ENCODE data around the gene CENPN. TPM values are rescaled to one million over a fixed set of nuclear protein-coding genes. Genes with fewer than 3 reads are reported as not detected.

Gene CENPN
- total RNA-seq, 1 experiment from 2014 or later = 68.9 TPM

GRCh38 chr16:81008505-81008789, 1.4 kb downstream of the CENPN start:
- H3K27me3 ChIP-seq (ENCODE audit: insufficient read depth, low read depth) = no peaks in the 10 kb centered on the region
- DNase-seq = no peak
- TF ChIP-seq EZH2 (IDR thresholded peaks at IDR 0.05; ENCODE audit: low read depth) = no peak
- no peak for TF ChIP-seq CTCF (conservative IDR thresholded peaks at IDR 0.05)
- H3K4me2 ChIP-seq = peak overlapping the region; percentile 91
- peaks cover 28% of the 10 kb centered on the region for H3K4me1 ChIP-seq (replicated peaks; ENCODE audit: insufficient read depth)
- no peaks in the 10 kb centered on the region for H3K9me2 ChIP-seq (ENCODE audit: insufficient read depth)
- H3K9me3 ChIP-seq (ENCODE audit: insufficient read depth, low read depth) = no peaks in the 10 kb centered on the region
- peak overlapping the region; percentile 87 for H2AFZ ChIP-seq
- H3K27ac ChIP-seq = peak overlapping the region; percentile 80; the same call in 1 of the 2 replicates
- BruUV-seq (replicated peaks) = TSS peak; percentile 53
- peaks cover 16% of the 10 kb centered on the region for H3F3A ChIP-seq (ENCODE audit: insufficient read depth, low read depth)
- peaks cover 69% of the 10 kb centered on the region for H3K79me2 ChIP-seq (ENCODE audit: low read depth)
- POLR2A ChIA-PET (ENCODE audit: unreplicated experiment) = no interaction called here
- intact Hi-C loops (cut with micrococcal nuclease; ENCODE audit: unreplicated experiment) = loop anchor here (10.0 kb wide), 1 partner anchor 716 kb away; no protein-coding TSS in a partner anchor
- peaks cover 20% of the 10 kb centered on the region for H4K20me1 ChIP-seq (ENCODE audit: insufficient read depth)
- CTCF ChIA-PET = interaction anchor here (0.6 kb wide), 1 partner anchor 760 kb away, joined by 4 read pairs; no protein-coding TSS in a partner anchor
- peak overlapping the region; percentile 87 for H3K4me3 ChIP-seq
- H3K36me3 ChIP-seq (ENCODE audit: low read depth) = peaks cover 11% of the 10 kb centered on the region

- Histone ChIP-seq H3K9me3 (ENCODE audit: insufficient read depth, low read depth) (no peaks in the 10 kb centered on the region), H3K27me3 (ENCODE audit: insufficient read depth, low read depth) (no peaks in the 10 kb centered on the region), H4K20me1 (ENCODE audit: insufficient read depth) (0 out of 2 replicates have a peak, but pooled peaks cover 4% of the 10 kb centered on the region), H3F3A (ENCODE audit: insufficient read depth, low read depth) (peaks cover 7% of the 10 kb centered on the region), H3K27ac (no peak overlapping the region), H3K9me2 (ENCODE audit: insufficient read depth) (no peaks in the 10 kb centered on the region), H2AFZ (no peak overlapping the region), H3K36me3 (ENCODE audit: low read depth) (peaks cover 38% of the 10 kb centered on the region), H3K4me2 (no peak overlapping the region), H3K79me2 (ENCODE audit: low read depth) (peaks cover 34% of the 10 kb centered on the region), H3K4me3 (no peak overlapping the region), H3K4me1 (replicated peaks; ENCODE audit: insufficient read depth) (peaks cover 8% of the 10 kb centered on the region; the same call in 1 of the 2 replicates)
- ChIA-PET POLR2A (ENCODE audit: unreplicated experiment) (no interaction called here), CTCF (no interaction called here)
- BruUV-seq (replicated peaks) = no TSS peak
- intact Hi-C loops (cut with micrococcal nuclease; ENCODE audit: unreplicated experiment) = no loop called here
- TF ChIP-seq CTCF (conservative IDR thresholded peaks at IDR 0.05) (no peak), EZH2 (IDR thresholded peaks at IDR 0.05; ENCODE audit: low read depth) (no peak)
- DNase-seq = no peak
These were observed 6.0 kb downstream of the CENPN start for GRCh38 chr16:81012974-81013373.

GRCh38 chr16:81014672-81015071, 7.7 kb downstream of the CENPN start:
- intact Hi-C loops (cut with micrococcal nuclease; ENCODE audit: unreplicated experiment) = no loop called here
- H3K27ac ChIP-seq = no peak overlapping the region
- H4K20me1 ChIP-seq (ENCODE audit: insufficient read depth) = 0 out of 2 replicates have a peak, but pooled peaks cover 4% of the 10 kb centered on the region
- H3F3A ChIP-seq (ENCODE audit: insufficient read depth, low read depth) = 0 out of 2 replicates have a peak, but pooled peaks cover 4% of the 10 kb centered on the region
- no peak overlapping the region for H2AFZ ChIP-seq
- H3K9me3 ChIP-seq (ENCODE audit: insufficient read depth, low read depth) = no peaks in the 10 kb centered on the region
- H3K4me3 ChIP-seq = no peak overlapping the region
- DNase-seq = no peak
- no peak for TF ChIP-seq CTCF (conservative IDR thresholded peaks at IDR 0.05)
- no peak for TF ChIP-seq EZH2 (IDR thresholded peaks at IDR 0.05; ENCODE audit: low read depth)
- H3K36me3 ChIP-seq (ENCODE audit: low read depth) = peaks cover 47% of the 10 kb centered on the region
- peaks cover 17% of the 10 kb centered on the region for H3K79me2 ChIP-seq (ENCODE audit: low read depth)
- no peaks in the 10 kb centered on the region for H3K27me3 ChIP-seq (ENCODE audit: insufficient read depth, low read depth)
- ChIA-PET POLR2A (ENCODE audit: unreplicated experiment) (no interaction called here), CTCF (no interaction called here)
- no TSS peak for BruUV-seq (replicated peaks)
- H3K4me2 ChIP-seq = no peak overlapping the region
- H3K9me2 ChIP-seq (ENCODE audit: insufficient read depth) = no peaks in the 10 kb centered on the region
- no peaks in the 10 kb centered on the region for H3K4me1 ChIP-seq (replicated peaks; ENCODE audit: insufficient read depth)

All from PC-9 (cell line).